Stimulated activated CD4-positive, alpha-beta T cell treated with anti-CD3 and anti-CD28 coated beads, TNF-alpha, amount 100 ng/mL, for 48 hours (primary cell): ENCODE measurements around the gene GPR150.

Experiments used
- DNase-seq, 3 donors: peaks; one replicate each; pipeline ENCODE4 v3.0.0-alpha.2; 2020; ENCODE audit warnings: low read depth in 3 of 3

Gene GPR150

GRCh38 chr5:95620030-95620869 lies at the start of gene GPR150:
Gene GPR150, plus strand, starts transcription at chr5:95620087. Its CDS starts 189 bp downstream, at chr5:95620276.
- peak in 2 of 3 donors; percentile 51 to 59 for DNase-seq

GRCh38 chr5:95572016-95572415 lies 47.9 kb upstream of the GPR150 start:
- DNase-seq: no peak

GRCh38 chr5:95581576-95581975 lies 38.3 kb upstream of the GPR150 start:
- no peak for DNase-seq

- no peak for DNase-seq
These were observed 35.9 kb upstream of the GPR150 start for GRCh38 chr5:95583992-95584391.

DNA sequence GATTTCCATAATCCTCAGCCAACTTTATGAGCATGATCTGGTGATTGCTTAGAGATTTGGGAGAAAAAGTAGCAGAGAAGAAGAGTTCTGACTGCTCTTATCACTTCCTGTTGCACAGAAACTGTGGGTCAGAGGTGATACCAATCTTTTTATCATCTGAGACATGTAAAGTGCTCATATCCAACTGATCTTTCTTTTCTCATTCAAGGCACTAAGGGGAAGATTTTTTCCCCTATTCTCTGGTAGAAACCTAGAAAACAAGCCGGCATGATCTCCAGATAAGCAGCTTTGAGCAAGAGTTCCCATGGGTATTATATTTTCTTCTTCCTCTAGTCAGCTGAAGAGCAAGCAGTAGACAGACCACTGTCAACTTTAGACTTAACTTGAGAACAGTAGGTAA lies 29.0 kb upstream of the GPR150 start:
- DNase-seq: no peak

- DNase-seq: no peak
These were observed 28.4 kb upstream of the GPR150 start for GRCh38 chr5:95591490-95591901.

GRCh38 chr5:95595289-95595931 lies 24.5 kb upstream of the GPR150 start:
- DNase-seq: no peak

DNA sequence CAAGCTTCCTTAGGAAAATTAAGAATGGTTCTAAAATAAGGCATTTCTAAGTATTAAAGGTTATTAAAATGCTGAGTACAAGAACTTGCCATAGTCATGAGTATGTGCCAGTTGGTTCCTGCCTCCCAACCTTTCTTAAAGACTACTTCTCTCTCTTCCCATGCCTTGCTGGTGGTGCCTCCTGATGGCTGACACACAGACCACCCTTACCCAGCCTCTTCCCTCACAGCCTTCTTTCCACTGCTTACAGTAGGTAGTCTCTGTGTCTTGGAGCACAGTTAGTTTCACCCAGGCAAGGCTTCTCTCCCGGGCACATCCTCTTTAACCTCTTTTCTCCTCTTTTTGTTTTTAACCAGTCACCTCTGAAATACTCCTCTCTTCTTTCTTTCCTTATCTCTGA lies 20.6 kb upstream of the GPR150 start:
- no peak for DNase-seq

- no peak for DNase-seq
These were observed 19.3 kb upstream of the GPR150 start for GRCh38 chr5:95600557-95600956.

DNA sequence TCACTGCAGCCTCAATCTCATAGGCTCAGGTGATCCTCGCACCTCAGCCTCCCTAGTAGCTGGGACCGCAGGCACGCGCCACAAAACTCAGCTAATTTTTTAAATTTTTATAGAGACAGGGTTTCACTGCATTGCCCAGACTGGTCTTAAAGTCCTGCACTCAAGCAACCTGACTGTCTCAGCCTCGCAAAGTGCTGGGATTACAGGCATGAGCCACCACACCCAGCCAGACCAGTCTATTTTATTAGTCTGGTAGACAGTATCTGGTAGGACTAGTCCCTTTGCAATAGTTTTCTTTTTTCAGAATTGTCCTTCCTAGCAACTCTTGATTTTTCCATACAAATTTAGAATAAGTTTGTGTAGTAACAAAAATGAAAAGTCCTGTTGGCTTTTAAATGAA lies 14.1 kb upstream of the GPR150 start:
- no peak for DNase-seq

GRCh38 chr5:95606419-95606818 lies 13.5 kb upstream of the GPR150 start:
- no peak for DNase-seq

- DNase-seq: no peak
These were observed 10.2 kb upstream of the GPR150 start for GRCh38 chr5:95609711-95610110.

DNA sequence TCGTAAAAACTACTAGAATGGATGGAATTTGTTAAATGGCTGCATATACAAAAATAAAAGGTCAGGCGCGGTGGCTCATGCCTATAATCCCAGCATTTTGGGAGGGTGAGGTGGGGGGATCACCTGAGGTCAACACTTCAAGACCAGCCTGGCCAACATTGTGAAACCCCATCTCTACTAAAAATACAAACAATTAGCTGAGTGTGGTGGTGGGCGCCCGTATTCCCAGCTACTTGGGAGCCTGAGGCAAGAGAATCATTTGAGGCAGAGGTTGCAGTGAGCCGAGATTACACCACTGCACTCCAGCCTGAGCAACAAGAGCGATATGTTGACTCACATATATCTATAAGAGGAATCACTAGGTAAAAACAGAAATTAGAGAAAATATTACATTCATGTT lies 9.3 kb upstream of the GPR150 start:
- no peak for DNase-seq

DNA sequence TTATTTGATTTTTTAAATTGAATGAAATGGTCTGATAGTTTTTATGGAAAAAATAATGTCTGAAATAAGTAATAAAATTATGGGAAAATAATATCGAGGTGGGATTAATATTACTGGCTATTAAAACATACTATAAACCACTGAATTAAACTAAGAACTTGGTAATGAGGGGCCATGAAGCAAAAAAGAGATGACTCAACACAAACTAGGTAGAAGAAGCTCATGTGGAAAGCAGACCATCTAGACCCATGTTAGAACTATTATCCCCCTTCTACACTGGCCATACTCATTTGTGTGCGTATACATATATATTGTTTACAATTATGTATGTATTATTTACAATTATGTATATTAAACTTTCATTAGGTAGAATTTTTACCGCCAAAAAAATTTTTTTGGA lies 8.5 kb upstream of the GPR150 start:
- DNase-seq: no peak

GRCh38 chr5:95613514-95613913 lies 6.4 kb upstream of the GPR150 start:
- DNase-seq: no peak

GRCh38 chr5:95615164-95615467 lies 4.8 kb upstream of the GPR150 start:
- DNase-seq: no peak

DNA sequence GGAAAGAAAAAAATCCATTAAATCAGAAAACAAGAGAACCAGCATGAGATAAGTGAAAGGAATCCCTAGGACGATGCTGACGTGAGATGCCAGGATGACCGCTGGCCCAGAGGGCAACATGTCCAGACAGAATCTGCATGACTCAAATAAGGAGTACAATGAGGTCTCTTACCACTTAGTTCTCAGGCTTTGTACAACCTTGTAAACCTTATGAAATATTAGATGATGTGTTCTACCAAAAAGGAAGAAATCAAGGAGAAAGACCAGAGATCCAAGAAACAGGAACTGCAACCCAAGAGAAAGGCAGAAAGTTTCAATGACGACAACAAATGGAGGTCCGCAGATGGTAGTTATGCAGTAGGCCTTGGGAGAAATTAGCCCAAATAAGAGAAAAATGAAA lies 2.8 kb upstream of the GPR150 start:
- DNase-seq: no peak

DNA sequence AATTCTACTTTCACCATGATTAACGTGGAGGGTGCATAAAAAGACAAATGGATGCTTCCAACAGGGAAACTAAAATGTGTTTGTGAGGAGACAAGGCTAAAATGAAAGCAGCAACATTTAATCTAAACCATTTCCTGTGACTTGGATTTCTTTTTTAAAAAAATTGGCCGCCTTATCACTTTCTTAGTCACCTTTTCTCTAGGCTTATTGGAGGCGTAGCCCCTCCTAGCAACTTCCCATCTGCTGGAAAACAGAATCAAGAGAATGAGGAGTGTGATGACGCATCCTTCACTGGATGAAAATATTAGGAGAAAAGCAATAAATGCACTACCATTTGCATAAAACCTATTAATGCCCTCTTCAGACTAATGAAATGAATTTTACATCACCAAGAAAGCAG lies 791 bp upstream of the GPR150 start:
- no peak for DNase-seq

- no peak for DNase-seq
These were observed 315 bp upstream of the GPR150 start for GRCh38 chr5:95619514-95620029.

- peak in 1 of 3 donors; percentile 40 for DNase-seq
These were observed 1.3 kb downstream of the GPR150 start for GRCh38 chr5:95620870-95621838.

DNA sequence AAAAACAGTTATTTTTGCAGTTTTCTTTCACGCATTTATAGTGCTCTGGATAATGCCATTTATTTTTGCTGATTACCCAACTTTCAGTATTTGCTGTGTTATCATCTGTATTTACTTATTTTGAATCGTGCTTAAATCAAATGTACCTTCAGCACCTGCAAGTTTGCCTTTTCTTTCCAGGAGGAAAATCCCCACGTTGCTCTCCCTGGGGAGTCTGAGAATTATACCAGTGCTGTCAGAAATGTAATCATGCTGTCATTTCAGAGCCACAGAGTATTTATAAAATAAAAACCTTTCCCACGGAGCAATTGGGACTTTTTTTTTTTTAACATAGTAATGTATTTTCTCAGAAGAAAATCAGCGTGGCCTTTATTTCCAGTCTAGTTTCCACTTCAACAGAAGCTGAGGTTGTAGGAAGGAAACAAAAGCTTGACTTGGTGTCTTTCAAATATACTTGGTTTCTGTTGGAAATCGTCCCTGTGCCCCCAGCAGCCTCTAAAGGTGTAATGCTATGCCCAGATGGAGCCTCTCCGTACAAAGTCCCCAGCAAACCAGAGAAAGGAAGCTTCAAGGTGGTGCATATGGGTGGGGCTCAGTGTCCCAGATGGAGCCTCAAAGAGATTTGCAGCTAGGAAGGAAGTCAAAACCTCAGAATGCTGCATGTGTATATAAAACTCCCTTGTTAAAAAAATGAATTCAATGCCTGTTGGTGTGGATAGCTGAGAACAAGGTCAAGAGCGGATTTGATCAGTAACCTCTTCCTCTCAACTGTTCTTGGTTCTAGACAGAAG lies 2.1 kb downstream of the GPR150 start:
- DNase-seq: no peak
